ENCODE results near the gene ZNF565. TPM values are rescaled to one million over a fixed set of nuclear protein-coding genes. Genes with fewer than 3 reads are reported as not detected.

ZNF565 gene
- total RNA-seq, 2 experiments from 2014 or later = 1.3 to 1.6 TPM

DNA sequence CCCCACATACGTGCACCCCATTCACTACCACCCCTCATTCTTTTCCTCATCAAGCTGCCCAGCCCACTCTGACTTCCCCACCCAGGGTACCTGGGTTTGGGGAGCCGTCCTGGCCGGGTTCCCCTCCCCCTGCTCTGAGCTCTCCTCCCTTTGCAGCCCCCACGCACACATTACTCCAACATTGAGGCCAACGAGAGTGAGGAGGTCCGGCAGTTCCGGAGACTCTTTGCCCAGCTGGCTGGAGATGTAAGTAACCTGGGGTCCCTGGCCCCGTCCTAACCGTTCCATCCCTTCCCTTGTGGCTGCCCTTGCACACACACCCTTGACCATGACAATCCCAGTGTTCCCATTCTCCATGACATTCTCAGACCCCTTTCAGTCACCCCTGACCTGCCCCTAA is 72.0 kb downstream of the ZNF565 start:
- ATAC-seq (no peak), DNase-seq (no peak)
- H3K27me3 Mint-ChIP-seq = no peaks in the 10 kb centered on the region
- H3K27ac Mint-ChIP-seq = no peak overlapping the region
- intact Hi-C loops (cut with micrococcal nuclease) = no loop called here
- H3K4me1 Mint-ChIP-seq (ENCODE audit: low read depth) = peaks cover 17% of the 10 kb centered on the region
- POLR2A ChIA-PET = interaction anchor here (1.0 kb wide), 1 partner anchor 24 kb away, joined by 3 read pairs; no protein-coding TSS in a partner anchor
- peak overlapping the region; percentile 17 for H3K4me3 Mint-ChIP-seq
- peaks cover 39% of the 10 kb centered on the region for H3K36me3 Mint-ChIP-seq (ENCODE audit: low read depth)
- TF ChIP-seq, protein P1, sequence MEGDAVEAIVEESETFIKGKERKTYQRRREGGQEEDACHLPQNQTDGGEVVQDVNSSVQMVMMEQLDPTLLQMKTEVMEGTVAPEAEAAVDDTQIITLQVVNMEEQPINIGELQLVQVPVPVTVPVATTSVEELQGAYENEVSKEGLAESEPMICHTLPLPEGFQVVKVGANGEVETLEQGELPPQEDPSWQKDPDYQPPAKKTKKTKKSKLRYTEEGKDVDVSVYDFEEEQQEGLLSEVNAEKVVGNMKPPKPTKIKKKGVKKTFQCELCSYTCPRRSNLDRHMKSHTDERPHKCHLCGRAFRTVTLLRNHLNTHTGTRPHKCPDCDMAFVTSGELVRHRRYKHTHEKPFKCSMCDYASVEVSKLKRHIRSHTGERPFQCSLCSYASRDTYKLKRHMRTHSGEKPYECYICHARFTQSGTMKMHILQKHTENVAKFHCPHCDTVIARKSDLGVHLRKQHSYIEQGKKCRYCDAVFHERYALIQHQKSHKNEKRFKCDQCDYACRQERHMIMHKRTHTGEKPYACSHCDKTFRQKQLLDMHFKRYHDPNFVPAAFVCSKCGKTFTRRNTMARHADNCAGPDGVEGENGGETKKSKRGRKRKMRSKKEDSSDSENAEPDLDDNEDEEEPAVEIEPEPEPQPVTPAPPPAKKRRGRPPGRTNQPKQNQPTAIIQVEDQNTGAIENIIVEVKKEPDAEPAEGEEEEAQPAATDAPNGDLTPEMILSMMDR (IDR thresholded peaks at IDR 0.05) = no peak
- H3K9me3 Mint-ChIP-seq = no peaks in the 10 kb centered on the region
- CTCF ChIA-PET = interaction anchor here (0.6 to 1.3 kb wide), 2 partner anchors 14 to 27 kb away, joined by 3 to 4 read pairs; no protein-coding TSS in a partner anchor

GRCh38 chr19:36142046-36142445 is 72.4 kb downstream of the ZNF565 start:
- TF ChIP-seq, protein P1 (IDR thresholded peaks at IDR 0.05) = no peak

DNA sequence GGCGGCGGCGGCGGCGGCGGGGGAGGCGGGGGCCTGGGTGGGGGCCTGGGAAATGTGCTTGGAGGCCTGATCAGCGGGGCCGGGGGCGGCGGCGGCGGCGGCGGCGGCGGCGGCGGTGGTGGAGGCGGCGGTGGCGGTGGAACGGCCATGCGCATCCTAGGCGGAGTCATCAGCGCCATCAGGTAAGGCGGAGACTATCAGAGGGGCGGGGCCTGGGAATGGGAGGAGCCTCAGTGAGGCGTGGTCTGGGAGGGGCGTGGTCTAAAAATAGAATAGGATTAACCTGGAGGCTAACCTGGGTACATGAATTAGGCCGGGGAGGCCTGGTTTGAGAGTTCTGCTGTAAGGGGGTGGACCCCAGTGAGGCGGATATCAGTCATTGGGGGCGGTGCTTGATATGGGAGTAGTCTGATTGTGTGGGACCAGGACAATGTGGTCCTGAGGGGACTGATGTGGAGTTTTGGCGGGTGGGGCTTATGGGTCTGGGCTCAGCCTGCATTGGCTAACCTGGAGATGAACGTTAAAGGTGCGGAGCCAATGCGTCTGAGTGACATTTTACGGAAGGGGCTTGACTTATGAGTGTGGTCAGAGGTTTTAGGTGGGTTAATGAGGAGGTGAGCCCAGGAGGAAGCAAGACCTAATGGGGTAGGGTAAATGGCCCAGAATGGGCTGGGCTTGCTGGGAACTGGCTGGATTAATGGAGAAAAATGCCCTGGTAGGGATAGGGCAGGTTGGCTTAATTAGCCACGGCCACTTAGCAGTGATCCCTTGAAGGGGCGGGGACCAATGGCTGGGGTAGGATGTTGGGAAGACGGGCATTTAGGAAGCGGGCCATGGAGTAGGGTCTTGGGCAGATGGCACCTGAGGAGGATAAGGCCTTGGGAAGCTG is 73.2 kb downstream of the ZNF565 start:
- peak overlapping the region; percentile 87 for H3K27ac Mint-ChIP-seq
- CTCF ChIA-PET = interaction anchor here (1.0 kb wide), 1 partner anchor 29 kb away, joined by 4 read pairs; no protein-coding TSS in a partner anchor

More at GRCh38 chr19:36142046-36142445, 72.4 kb downstream of the ZNF565 start:
- Mint-ChIP-seq H3K27me3 (no peaks in the 10 kb centered on the region), H3K27ac (peak overlapping the region; percentile 87), H3K4me1 (ENCODE audit: low read depth) (peaks cover 18% of the 10 kb centered on the region), H3K9me3 (no peaks in the 10 kb centered on the region), H3K36me3 (ENCODE audit: low read depth) (peaks cover 37% of the 10 kb centered on the region), H3K4me3 (peak overlapping the region; percentile 17)
- ChIA-PET CTCF (interaction anchor here (1.3 kb wide), 1 partner anchor 28 kb away, joined by 4 read pairs; no protein-coding TSS in a partner anchor), POLR2A (interaction anchor here (1.0 kb wide), 1 partner anchor 23 kb away, joined by 3 read pairs; no protein-coding TSS in a partner anchor)
- intact Hi-C loops (cut with micrococcal nuclease) = no loop called here
- ATAC-seq (no peak), DNase-seq (no peak)

DNA sequence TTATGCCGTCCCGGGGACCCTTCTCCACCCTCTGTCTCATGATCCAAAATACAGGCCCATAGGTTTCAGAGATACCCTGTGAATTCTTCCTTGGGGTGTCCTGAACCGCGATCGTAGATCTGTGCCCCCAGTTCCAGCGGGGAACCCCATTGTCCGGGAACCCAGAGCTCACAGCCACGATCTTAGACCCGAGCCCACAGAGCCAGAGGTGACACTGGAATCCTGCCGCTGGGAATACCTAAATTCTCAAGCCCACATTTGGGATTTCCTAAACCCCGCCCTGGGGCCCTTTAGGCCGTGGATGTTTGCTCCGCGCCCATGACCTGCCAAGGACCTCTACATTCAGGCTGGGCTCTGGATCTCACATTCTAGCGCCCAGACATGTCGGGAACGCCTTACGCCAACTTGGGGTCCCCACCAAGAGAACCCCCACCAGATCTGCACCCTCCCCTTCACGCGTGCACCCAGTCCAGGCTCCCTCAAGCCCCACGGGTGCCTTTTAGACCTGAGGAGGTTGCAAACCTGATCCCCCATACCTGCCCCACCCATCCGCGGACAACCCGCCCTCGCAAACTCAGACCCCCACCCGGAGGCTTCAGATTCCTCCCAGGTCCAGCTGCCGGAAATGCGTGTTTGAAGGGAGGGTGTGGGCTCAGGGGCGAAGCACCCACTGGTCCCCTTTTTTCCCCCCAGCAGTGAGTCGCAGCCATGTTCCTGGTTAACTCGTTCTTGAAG is 74.0 kb downstream of the ZNF565 start:
- Mint-ChIP-seq H3K27ac (peak overlapping the region; percentile 87), H3K36me3 (ENCODE audit: low read depth) (peaks cover 24% of the 10 kb centered on the region), H3K9me3 (no peaks in the 10 kb centered on the region), H3K27me3 (no peaks in the 10 kb centered on the region), H3K4me1 (ENCODE audit: low read depth) (peaks cover 24% of the 10 kb centered on the region), H3K4me3 (peak overlapping the region; percentile 84)
- ChIA-PET CTCF (interaction anchor here (0.6 to 4.8 kb wide), 3 partner anchors 13 to 30 kb away, joined by 3 to 40 read pairs (median 4); no protein-coding TSS in a partner anchor), POLR2A (no interaction called here)
- intact Hi-C loops (cut with micrococcal nuclease) = no loop called here
- peak; percentile 74 for DNase-seq
- ATAC-seq = peak; percentile 32
- TF ChIP-seq, protein P1 (IDR thresholded peaks at IDR 0.05) = no peak

More for the DNA sequence above, 73.2 kb downstream of the ZNF565 start:
- H3K36me3 Mint-ChIP-seq (ENCODE audit: low read depth) = peaks cover 31% of the 10 kb centered on the region
- ATAC-seq (peak; percentile 86), DNase-seq (peak; percentile 95)
- peaks cover 24% of the 10 kb centered on the region for H3K4me1 Mint-ChIP-seq (ENCODE audit: low read depth)
- H3K4me3 Mint-ChIP-seq = peak overlapping the region; percentile 84
- intact Hi-C loops (cut with micrococcal nuclease) = no loop called here
- H3K27me3 Mint-ChIP-seq = no peaks in the 10 kb centered on the region
- H3K9me3 Mint-ChIP-seq = no peaks in the 10 kb centered on the region
- POLR2A ChIA-PET = interaction anchor here (1.0 kb wide), 1 partner anchor 23 kb away, joined by 3 read pairs; no protein-coding TSS in a partner anchor
- TF ChIP-seq, protein P1 (IDR thresholded peaks at IDR 0.05) = no peak
